Lung (tissue), 12 donors: Measurements from ENCODE around the gene GRAMD1B. TPM values are rescaled to one million over a fixed set of nuclear protein-coding genes. Genes with fewer than 3 reads are reported as not detected.

ENCODE experiments used
- ATAC-seq: fragments of 200-7000 bp; cut with Tn5 transposase; one replicate; pipeline ENCODE4 v1.9.1; 2020; ENCODE audit warnings: moderate number of reproducible peaks; ENCODE audit not compliant: insufficient read depth, low FRiP score
- DNase-seq, 3 donors: peaks; one replicate each; pipeline ENCODE4 v3.0.0-alpha.2; 2013 to 2017
- H3K27ac ChIP-seq, 2 donors: one replicate each; pipeline ENCODE4 v1.5.1; 2013; ENCODE audit warnings: mild to moderate bottlenecking in 2 of 2, moderate library complexity in 2 of 2, control low read depth in 1 of 2, inconsistent platforms in 1 of 2, low read depth in 1 of 2, low read length in 1 of 2
- H3K27me3 ChIP-seq, 3 donors: one replicate each; pipeline ENCODE4 v1.5.1; 2013; ENCODE audit warnings: low read length in 2 of 3; ENCODE audit not compliant: control insufficient read depth in 3 of 3, insufficient read depth in 3 of 3
- H3K36me3 ChIP-seq, 4 donors: one replicate each; pipeline ENCODE4 v1.5.1; 2013; ENCODE audit warnings: low read length in 4 of 4, mild to moderate bottlenecking in 1 of 4, moderate library complexity in 1 of 4; ENCODE audit not compliant: control insufficient read depth in 4 of 4, insufficient read depth in 4 of 4
- H3K4me1 ChIP-seq, 5 donors: one replicate each; pipeline ENCODE4 v1.5.1; 2013; ENCODE audit warnings: low read length in 5 of 5, mild to moderate bottlenecking in 2 of 5, moderate library complexity in 1 of 5; ENCODE audit not compliant: control insufficient read depth in 5 of 5, insufficient read depth in 5 of 5
- H3K4me3 ChIP-seq: one replicate; pipeline ENCODE4 v1.5.1; 2013; ENCODE audit warnings: mild to moderate bottlenecking, control low read depth, moderate library complexity
- H3K9ac ChIP-seq, 2 donors: one replicate each; pipeline ENCODE4 v1.5.1; 2013; ENCODE audit warnings: low read length in 2 of 2, control low read depth in 1 of 2; ENCODE audit not compliant: insufficient read depth in 1 of 2
- H3K9me3 ChIP-seq, 4 donors: one replicate each; pipeline ENCODE4 v1.5.1; 2013; ENCODE audit warnings: low read length in 3 of 4, mild to moderate bottlenecking in 1 of 4, moderate library complexity in 1 of 4; ENCODE audit not compliant: control insufficient read depth in 4 of 4, insufficient read depth in 3 of 4
- CTCF ChIP-seq: IDR thresholded peaks from 2 replicates; pipeline ENCODE4 v1.5.1; 2012; ENCODE audit warnings: mild to moderate bottlenecking; ENCODE audit errors: control extremely low read depth, extremely low read depth
- WGBS, 2 donors: extraction: QIAGEN DNeasy Blood & Tissue Kit; methylation state at CpG; one replicate each; pipeline ENCODE4 v1.1.7; 2013; 5-methylcytosine and 5-hydroxymethylcytosine counted together
- polyA plus RNA-seq, 2 donors: library from polyadenylated mRNA; stranded (reverse); fragments of 200-250 nt; gene quantifications; one replicate each; pipeline ENCODE4 v1.2.1, GENCODE V29; 2013
- total RNA-seq, 2 donors: library from RNA; depleted of rRNA in 1 of 2; stranded (reverse); fragments of >200 nt in 1 of 2; gene quantifications; one replicate each; pipeline ENCODE4 v1.2.1, GENCODE V29; 2014 to 2021
- donor health status: control.
- donor health status: control.
- donor health status: Bipolar disorder and iron deficiency.
- donor health status: healthy.
- donor health status: DM: yes; HTN: yes; CAD: no.

GRAMD1B gene
- total and polyA plus RNA-seq, 4 donors: 1.4 to 6.0 (median 3.3) TPM

GRCh38 chr11:123382555-123383074 is 47.5 kb upstream of the GRAMD1B start:
- Histone ChIP-seq H3K4me3 (no peak overlapping the region), H3K9ac (no peak overlapping the region), H3K4me1 (peaks cover 0 to 17% (median 2%) of the 10 kb centered on the region in 5 donors), H3K27me3 (no peaks in the 10 kb centered on the region), H3K9me3 (no peaks in the 10 kb centered on the region), H3K36me3 (no peaks in the 10 kb centered on the region), H3K27ac (no peak overlapping the region)
- ATAC-seq (no peak), DNase-seq (no peak)
- TF ChIP-seq CTCF: no peak
- WGBS, 2 donors: 78 to 82% methylated on average over 3 of the region's 3 CpGs

GRCh38 chr11:123384116-123384515 is 46.0 kb upstream of the GRAMD1B start:
- no peaks in the 10 kb centered on the region for H3K9me3 ChIP-seq
- H3K4me1 ChIP-seq: peaks cover 0 to 11% (median 2%) of the 10 kb centered on the region in 5 donors
- no peak overlapping the region for H3K4me3 ChIP-seq
- no peaks in the 10 kb centered on the region for H3K36me3 ChIP-seq
- DNase-seq: no peak
- H3K27me3 ChIP-seq: no peaks in the 10 kb centered on the region
- no peak for ATAC-seq
- H3K27ac ChIP-seq: no peak overlapping the region
- no peak for TF ChIP-seq CTCF
- no peak overlapping the region for H3K9ac ChIP-seq

GRCh38 chr11:123386796-123387510 is 43.1 kb upstream of the GRAMD1B start:
- ATAC-seq (no peak), DNase-seq (peak in 2 of 3 donors; percentile 12 to 30)
- H3K36me3 ChIP-seq: no peaks in the 10 kb centered on the region
- 77 to 87% methylated on average over 9 of the region's 9 CpGs for WGBS, 2 donors
- no peaks in the 10 kb centered on the region for H3K27me3 ChIP-seq
- H3K4me1 ChIP-seq: peaks cover 0 to 12% (median 2%) of the 10 kb centered on the region in 5 donors
- no peak for TF ChIP-seq CTCF
- H3K9ac ChIP-seq: no peak overlapping the region
- H3K9me3 ChIP-seq: no peaks in the 10 kb centered on the region
- no peak overlapping the region for H3K27ac ChIP-seq
- no peak overlapping the region for H3K4me3 ChIP-seq
